Measurements from ENCODE around the gene ATP5F1D.
"Not testable (repeated sequence)": the region's sequence is repeated elsewhere in the genome, so short reads cannot be mapped to it uniquely, and the experiment has no call there.

The ATP5F1D gene

DNA sequence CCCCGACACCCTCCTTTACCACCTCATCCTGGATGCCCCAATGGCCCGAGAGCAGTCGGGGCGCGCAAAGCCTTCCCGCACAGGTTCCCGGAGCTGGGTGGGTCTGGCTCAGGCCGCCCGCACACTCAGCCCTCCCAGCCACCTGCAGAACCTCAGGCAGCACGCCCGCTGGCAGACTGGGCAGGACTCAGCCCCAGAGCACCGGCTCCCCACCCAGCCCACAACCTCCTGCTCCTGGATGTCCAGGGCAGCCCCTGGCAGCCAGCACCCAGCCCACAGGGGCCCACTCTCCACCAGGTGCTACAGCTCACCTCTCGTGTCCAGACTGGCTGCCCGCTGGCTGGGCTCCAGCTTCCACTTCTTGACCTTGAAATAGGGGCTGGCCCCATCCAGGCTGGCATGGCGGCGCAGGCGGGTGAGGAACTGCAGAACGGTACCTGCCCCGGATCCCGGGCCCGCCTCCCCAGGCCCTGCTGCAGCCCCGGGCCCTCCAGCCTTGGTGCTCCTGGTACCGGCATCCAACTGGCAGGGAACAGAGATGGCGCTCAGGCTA, 8.4 kb upstream of the ATP5F1D start:
- no peak for DNase-seq (ENCODE audit: low spot score)

DNA sequence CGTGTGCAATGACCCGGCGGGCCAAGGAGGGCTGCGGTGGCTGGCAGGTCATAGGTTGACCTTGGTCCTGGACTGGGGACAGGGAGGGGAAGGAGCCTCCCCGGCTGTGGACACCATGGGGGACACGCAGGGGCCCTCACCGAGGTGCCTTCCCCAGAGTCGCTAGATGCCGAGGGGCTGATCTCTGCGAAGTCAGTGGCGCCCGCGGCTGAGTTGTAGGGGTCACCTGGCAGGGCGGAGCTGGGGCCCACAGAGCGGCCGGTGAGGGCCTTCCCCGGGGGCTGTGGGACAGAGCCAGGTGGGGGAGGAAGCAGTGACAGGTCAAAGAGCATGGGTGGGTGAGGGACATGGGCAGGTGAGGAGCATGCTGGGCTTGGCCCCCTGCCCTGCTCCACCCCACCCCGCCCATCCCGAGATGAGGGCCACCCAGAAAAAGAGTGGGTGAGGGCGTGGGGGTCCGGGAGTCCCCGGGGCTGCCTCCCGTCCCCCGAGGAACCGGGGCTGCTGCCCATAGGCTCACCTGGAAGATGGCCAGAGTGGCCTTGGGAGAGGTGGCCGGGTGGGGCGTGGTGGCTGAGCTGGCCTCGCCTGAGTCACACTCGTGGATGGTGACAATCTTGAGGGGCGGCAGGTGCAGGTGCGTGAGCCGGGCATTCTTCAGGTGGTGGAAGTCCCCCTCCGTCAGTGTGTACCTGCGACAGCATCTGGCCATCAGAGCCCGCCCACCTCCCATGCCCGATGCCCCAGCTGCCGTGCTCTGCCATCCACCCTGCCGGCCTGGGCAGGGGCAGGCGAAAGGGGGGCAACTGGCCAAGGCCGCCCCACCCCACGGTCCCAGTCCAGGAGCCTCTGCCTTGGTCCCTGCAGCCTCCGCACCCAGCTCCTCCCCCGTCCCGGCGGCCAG, 7.2 kb upstream of the ATP5F1D start:
- DNase-seq (ENCODE audit: low spot score): no peak

GRCh38 chr19:1234955-1235380, 6.6 kb upstream of the ATP5F1D start:
- DNase-seq (ENCODE audit: low spot score): no peak

DNA sequence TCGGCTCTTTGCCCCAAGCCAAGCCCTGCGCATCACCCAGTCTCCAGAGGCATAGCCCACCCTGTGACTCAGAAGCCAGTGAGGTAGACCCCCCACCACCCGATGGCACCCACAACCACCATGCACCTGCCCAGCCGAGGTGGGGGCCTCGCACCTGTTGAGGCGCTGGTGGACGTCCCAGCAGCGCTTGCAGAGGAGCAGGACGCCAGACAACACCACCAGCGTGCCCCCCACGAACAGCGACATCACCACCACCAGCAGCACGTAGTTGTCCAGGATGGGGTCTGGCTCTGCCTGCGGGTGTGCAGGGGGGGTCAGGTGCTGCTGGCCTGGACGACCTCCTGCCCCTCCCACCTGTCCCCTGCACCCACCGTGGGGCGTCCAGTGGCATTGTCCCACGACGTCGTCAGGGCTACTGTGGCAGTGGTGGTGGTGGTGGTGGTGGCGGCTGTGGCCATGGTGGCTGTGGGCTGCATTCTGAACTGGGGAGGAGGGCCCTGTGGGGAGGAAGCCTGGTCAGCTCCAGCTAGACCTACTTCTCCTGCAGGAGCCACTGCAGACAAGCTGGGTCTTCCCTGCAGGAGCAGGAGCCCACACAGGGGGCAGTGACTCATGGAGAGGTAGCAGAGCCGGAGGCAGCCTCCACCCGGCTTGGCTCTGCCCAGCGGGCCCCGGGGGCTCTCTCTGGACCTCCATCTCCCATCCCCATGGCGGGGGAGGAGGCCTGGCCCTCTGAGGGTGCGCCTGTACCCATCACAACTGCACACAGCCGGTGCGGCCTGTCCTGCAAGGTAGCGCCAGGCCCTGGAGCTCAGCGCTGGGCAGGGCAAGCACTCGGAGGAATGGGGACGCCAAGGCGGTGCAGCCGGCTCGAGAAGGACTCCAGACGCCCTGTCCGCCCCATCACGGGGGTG, 5.7 kb upstream of the ATP5F1D start:
- no peak for DNase-seq (ENCODE audit: low spot score)

DNA sequence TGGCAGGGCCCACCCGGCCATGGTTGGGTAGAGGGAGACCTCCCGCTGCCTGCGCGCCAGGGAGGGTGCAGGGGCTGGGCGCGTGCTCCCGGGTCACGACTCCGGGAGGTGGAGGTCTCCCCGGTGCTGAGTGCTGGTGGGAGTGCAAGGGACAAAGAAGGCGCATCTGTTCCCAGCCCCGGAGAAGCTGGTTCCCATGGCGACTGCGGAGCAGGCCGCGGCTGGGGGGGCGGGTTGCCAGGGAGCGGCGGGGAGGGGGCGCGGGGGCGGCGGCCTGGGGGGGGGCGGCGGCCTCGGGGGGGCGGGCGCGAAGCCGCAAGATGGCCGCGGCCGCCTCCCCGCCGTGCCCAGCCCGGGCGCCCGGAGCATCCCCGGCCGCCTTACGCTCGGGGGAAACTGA, 5.0 kb upstream of the ATP5F1D start:
- no peak for DNase-seq (ENCODE audit: low spot score)

GRCh38 chr19:1237027-1237659, 4.4 kb upstream of the ATP5F1D start:
- no peak for DNase-seq (ENCODE audit: low spot score)

- DNase-seq (ENCODE audit: low spot score): no peak
These were observed 3.7 kb upstream of the ATP5F1D start, which contains the start of gene CBARP for GRCh38 chr19:1237754-1238368. TSS of gene CBARP (minus strand) at chr19:1238005. CDS start at chr19:1236100, 1,905 bp downstream.

DNA sequence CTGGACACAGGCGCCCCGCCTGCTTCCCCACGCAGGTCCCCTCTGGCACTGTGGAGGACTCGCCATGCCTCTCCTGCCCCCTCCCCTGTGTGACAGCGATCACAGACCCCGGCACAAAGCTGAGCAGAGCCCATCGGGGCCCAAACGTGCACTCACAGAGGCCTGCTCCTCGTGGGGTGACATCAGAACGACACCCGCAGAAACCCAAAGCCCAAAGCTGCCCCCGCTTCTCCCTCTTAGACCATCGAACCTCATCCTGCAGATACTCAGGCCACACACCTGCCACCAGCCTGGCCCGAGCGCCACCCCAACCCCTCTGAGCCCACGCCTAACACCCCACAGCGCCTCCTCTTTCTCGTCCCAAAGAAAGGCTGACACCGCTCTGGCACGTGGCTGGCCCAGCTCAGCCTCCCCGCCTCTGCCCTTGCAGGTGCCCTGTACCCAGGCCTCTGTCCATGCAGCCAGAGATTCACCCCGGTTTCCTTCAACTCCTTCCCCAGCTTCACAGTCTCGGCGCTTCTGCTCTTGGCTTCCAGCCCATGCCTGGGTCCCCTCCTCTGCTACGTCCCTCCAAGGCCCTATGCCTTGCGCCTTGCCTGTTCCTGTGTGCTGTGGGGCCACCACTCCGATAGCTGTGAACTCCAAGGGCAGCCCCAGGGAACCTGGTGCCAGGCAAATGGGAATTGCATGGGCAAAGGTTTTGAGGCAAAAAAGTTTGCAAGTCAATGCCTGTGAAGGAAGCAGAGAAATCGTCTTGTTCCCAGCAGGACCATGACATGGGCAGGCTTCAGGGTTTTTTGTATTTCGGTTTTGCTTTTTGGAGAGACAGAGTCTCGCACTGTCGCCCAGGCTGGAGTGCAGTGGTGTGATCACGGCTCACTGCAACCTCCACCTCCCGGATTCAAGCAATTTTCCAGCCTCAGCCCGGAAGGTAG, 2.9 kb upstream of the ATP5F1D start:
- DNase-seq (ENCODE audit: low spot score): no peak

DNA sequence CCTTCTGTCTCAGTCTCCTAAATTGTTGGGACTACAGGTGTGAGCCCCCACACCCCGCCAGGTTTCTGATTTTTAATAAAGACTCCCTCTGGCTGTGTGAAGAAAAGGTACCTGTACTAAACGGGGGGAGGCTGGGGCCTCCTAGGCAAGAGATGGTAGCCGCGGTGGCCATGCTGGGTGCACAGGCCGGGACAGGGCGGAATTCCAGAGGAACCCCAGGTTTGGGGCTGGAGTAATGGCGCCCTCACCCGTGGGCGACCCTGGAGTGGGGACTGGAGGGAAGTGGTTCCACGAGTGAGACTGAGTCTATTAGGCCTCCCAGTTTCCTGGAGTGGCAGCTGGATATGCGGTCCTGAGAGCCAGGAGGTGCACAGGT, 2.1 kb upstream of the ATP5F1D start:
- DNase-seq (ENCODE audit: low spot score): no peak

GRCh38 chr19:1239796-1240737, 1.5 kb upstream of the ATP5F1D start:
- peak; percentile 93 for DNase-seq (ENCODE audit: low spot score)

GRCh38 chr19:1240925-1241324, 626 bp upstream of the ATP5F1D start:
- DNase-seq (ENCODE audit: low spot score): no peak

DNA sequence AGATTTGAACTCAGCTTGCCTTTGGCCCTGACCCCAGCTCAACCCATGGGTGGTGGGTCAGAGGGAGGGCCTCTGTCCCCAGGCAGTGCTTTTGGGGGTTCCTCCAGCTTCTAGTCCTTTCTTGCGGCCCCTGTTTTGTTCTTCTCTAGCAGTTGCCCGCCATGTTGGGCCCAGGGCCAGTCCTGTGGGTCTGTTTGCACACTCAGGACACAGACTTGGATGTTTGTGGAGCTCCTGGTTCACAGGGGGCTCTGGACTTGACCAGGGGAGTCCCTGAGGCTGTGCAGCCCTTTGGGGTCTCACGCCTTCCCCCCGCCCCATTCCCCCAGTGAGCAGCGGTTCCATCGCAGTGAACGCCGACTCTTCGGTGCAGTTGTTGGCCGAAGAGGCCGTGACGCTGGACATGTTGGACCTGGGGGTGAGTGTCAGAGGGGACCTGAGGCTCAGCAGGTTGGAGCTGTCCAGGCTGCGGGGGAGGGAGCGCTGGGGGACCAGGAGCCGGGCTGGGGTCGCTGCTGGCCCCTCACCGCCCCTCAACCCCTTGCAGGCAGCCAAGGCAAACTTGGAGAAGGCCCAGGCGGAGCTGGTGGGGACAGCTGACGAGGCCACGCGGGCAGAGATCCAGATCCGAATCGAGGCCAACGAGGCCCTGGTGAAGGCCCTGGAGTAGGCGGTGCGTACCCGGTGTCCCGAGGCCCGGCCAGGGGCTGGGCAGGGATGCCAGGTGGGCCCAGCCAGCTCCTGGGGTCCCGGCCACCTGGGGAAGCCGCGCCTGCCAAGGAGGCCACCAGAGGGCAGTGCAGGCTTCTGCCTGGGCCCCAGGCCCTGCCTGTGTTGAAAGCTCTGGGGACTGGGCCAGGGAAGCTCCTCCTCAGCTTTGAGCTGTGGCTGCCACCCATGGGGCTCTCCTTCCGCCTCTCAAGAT, 2.5 kb downstream of the ATP5F1D start:
- peak; percentile 83 for DNase-seq (ENCODE audit: low spot score)

GRCh38 chr19:1244693-1245451, 3.3 kb downstream of the ATP5F1D start:
- no peak for DNase-seq (ENCODE audit: low spot score)

DNA sequence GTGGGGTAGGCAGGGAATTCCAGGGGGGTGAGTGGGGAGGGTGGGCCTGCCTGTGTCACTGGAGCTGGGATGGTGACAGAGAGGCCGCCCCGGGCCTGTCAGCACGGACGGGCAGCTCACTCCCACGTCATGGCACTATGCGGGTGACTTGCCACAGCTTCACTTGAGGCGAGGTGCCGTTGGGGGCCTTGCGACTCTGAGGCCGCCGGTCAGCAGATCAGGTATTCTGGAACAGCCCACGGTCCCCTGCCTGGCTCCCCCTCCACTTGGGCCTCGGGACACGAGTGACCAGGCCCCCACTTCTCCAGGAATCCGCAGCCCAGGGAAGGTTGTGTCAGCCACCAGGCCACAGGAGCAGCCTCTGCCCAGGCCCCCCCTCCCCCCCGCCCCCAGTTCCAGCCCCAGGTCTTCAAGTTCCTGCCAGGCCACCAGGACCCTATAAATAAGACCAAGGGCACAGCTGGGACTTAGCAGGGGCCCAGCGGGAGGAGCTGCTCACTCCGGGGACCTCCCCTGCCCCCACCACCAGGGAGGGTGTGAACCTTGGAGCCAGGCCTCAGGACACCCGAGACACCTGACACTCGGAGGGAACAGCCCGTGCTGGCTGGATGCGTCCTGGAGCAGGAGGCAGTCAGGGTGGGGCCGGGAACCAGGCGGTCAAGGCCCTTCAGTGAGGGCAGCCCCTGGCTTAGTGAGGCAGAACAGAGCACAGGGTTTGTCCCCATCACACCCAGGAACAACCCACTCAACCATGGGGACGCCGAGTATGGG, 4.1 kb downstream of the ATP5F1D start:
- no peak for DNase-seq (ENCODE audit: low spot score)

GRCh38 chr19:1246265-1247087, 4.9 kb downstream of the ATP5F1D start:
- DNase-seq (ENCODE audit: low spot score): not testable (repeated sequence)

- DNase-seq (ENCODE audit: low spot score): no peak
These were observed 6.2 kb downstream of the ATP5F1D start for GRCh38 chr19:1247748-1248138.

All from activated CD4-positive, alpha-beta T cell treated with anti-CD3 and anti-CD28 coated beads, Interleukin-2, Interleukin-4, amounts not matched to agents 100 ng/mL and 50 ng/mL, durations not matched to agents 16 hours and 8 hours (primary cell).